GM12878 (cell line): ENCODE data around the gene ARHGAP22.

Experiments
- BHLHE40 ChIP-seq, 2 experiments: fragments of 450-650 bp in 1 of 2; IDR thresholded peaks; 2 replicates each; pipeline ENCODE4 v1.6.1; 2011 to 2017; ENCODE audit warnings: low read depth in 2 of 2, borderline replicate concordance in 1 of 2, improper control_type of control experiment in 1 of 2, low read length in 1 of 2, mild to moderate bottlenecking in 1 of 2
- CBFB ChIP-seq: IDR thresholded peaks from 2 replicates; pipeline ENCODE4 v1.6.1; 2016; ENCODE audit warnings: antibody characterized with exemption, low read depth
- E2F4 ChIP-seq: IDR thresholded peaks from 2 replicates; pipeline ENCODE4 v1.6.1; 2012; ENCODE audit warnings: low read depth, low read length, improper control_type of control experiment
- EP300 ChIP-seq, 2 experiments: fragments of 150-350 bp in 1 of 2; IDR thresholded peaks; 2 replicates each; pipeline ENCODE4 v1.6.1; 2011 to 2012; ENCODE audit warnings: low read depth in 2 of 2, low read length in 2 of 2, borderline replicate concordance in 1 of 2, improper control_type of control experiment in 1 of 2, inconsistent platforms in 1 of 2; ENCODE audit not compliant: control insufficient read depth in 1 of 2
- EZH2 ChIP-seq: IDR thresholded peaks from 2 replicates; pipeline ENCODE4 v1.6.1; 2012; ENCODE audit warnings: low read depth, mild to moderate bottlenecking, control low read depth, inconsistent platforms, low read length, borderline replicate concordance; ENCODE audit not compliant: control insufficient read depth
- IKZF2 ChIP-seq, 2 experiments: fragments of 450-650 bp; IDR thresholded peaks; 2 replicates each; pipeline ENCODE4 v1.6.1; 2017; ENCODE audit warnings: mild to moderate bottlenecking in 2 of 2, moderate library complexity in 2 of 2
- NBN ChIP-seq: fragments of 450-650 bp; IDR thresholded peaks from 2 replicates; pipeline ENCODE4 v1.6.1; 2016
- TAF1 ChIP-seq: IDR thresholded peaks from 2 replicates; pipeline ENCODE4 v1.6.1; 2011; ENCODE audit warnings: mild to moderate bottlenecking, low read depth, low read length, borderline replicate concordance
- TARDBP ChIP-seq: IDR thresholded peaks from 2 replicates; pipeline ENCODE4 v1.6.1; 2016; ENCODE audit warnings: borderline replicate concordance
- ZNF384 ChIP-seq: IDR thresholded peaks from 2 replicates; pipeline ENCODE4 v1.6.1; 2012; ENCODE audit warnings: low read depth, mild to moderate bottlenecking, low read length, improper control_type of control experiment, borderline replicate concordance
- TF ChIP-seq, protein P1 (sequence below), 3 experiments: IDR thresholded peaks in 2 of 3; conservative IDR thresholded peaks in 1 of 3; 2 replicates each; pipeline ENCODE4 v1.5.1; 2011; ENCODE audit warnings: low read depth in 3 of 3, low read length in 3 of 3, mild to moderate bottlenecking in 3 of 3, control low read depth in 2 of 3, moderate library complexity in 2 of 3, inconsistent platforms in 1 of 3, mixed read lengths in 1 of 3; ENCODE audit not compliant: control insufficient read depth in 2 of 3, insufficient read depth in 1 of 3; ENCODE audit errors: extremely low read depth in 1 of 3
- TF ChIP-seq, protein P2 (sequence below): fragments of 450-650 bp; IDR thresholded peaks from 2 replicates; pipeline ENCODE4 v1.6.1; 2017; ENCODE audit warnings: borderline replicate concordance
- TF ChIP-seq, protein P3 (sequence below): fragments of 450-650 bp; IDR thresholded peaks from 2 replicates; pipeline ENCODE4 v1.6.1; 2017; ENCODE audit warnings: mild to moderate bottlenecking

DNA sequence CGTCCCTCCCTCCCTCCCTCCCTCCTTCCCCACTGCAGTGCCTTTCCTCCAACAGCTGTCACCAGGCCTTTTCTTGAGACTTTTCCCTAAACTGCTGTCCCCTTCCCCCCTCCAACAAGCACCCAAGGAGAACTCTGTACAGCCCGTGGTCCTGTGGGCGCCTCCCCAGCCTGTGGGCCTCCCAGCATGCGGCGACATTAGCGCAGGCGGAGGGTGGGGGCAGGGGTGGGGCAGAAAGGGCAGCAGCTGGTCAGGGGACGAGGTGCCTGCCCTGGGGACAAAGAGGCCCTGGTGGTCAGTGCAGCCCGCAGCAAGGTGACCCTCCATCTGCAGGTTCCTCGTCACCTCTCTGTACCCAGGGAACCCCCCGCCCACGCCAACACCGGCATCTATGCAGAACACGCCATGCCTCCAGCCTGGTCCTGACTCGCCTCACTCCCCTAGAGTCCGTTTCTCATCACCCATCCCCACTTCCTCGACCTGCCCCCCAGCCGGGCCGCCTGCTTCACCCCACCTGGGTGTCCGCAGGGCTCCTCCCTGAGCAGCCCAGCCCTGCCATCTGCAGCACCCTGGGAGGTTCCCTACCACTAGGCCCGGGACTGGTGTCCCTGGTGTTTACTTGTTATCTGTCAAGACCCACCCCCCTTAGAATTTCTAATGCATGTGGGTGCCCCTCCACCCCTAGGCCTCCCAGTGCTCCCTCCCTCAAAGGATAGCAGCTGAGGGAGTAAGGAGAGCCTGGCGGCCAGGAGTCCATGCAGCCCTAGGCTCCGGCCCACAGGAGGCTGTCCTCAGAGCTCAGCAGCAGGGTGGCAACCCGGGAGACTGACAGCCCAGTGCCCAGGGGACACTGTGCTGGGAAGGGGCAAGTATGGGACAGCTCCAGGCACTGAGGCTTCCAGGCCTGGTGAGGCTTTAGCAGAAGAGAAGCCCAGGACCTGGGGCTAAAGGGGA, 147.8 kb downstream of the ARHGAP22 start:
- TF ChIP-seq EP300 (IDR thresholded peaks at IDR 0.05; ENCODE audit: borderline replicate concordance in 1 of 2, control insufficient read depth in 1 of 2, low read depth in 2 of 2, low read length in 2 of 2) (no peak), IKZF2 (IDR thresholded peaks at IDR 0.05) (no peak), ZNF384 (no peak), TAF1 (no peak), E2F4 (no peak), TARDBP (no peak), CBFB (no peak), EZH2 (no peak), BHLHE40 (IDR thresholded peaks at IDR 0.05; ENCODE audit: borderline replicate concordance in 1 of 2, low read depth in 2 of 2, low read length in 1 of 2) (no peak), NBN (no peak)
- TF ChIP-seq, protein P1, sequence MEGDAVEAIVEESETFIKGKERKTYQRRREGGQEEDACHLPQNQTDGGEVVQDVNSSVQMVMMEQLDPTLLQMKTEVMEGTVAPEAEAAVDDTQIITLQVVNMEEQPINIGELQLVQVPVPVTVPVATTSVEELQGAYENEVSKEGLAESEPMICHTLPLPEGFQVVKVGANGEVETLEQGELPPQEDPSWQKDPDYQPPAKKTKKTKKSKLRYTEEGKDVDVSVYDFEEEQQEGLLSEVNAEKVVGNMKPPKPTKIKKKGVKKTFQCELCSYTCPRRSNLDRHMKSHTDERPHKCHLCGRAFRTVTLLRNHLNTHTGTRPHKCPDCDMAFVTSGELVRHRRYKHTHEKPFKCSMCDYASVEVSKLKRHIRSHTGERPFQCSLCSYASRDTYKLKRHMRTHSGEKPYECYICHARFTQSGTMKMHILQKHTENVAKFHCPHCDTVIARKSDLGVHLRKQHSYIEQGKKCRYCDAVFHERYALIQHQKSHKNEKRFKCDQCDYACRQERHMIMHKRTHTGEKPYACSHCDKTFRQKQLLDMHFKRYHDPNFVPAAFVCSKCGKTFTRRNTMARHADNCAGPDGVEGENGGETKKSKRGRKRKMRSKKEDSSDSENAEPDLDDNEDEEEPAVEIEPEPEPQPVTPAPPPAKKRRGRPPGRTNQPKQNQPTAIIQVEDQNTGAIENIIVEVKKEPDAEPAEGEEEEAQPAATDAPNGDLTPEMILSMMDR (IDR thresholded peaks at IDR 0.05 in 2 of 3, conservative IDR thresholded peaks at IDR 0.05 in 1 of 3; ENCODE audit: control insufficient read depth in 2 of 3, extremely low read depth in 1 of 3, insufficient read depth in 1 of 3, low read depth in 3 of 3, low read length in 3 of 3) = no peak
- TF ChIP-seq, protein P2, sequence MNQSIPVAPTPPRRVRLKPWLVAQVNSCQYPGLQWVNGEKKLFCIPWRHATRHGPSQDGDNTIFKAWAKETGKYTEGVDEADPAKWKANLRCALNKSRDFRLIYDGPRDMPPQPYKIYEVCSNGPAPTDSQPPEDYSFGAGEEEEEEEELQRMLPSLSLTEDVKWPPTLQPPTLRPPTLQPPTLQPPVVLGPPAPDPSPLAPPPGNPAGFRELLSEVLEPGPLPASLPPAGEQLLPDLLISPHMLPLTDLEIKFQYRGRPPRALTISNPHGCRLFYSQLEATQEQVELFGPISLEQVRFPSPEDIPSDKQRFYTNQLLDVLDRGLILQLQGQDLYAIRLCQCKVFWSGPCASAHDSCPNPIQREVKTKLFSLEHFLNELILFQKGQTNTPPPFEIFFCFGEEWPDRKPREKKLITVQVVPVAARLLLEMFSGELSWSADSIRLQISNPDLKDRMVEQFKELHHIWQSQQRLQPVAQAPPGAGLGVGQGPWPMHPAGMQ = no peak
- TF ChIP-seq, protein P3, sequence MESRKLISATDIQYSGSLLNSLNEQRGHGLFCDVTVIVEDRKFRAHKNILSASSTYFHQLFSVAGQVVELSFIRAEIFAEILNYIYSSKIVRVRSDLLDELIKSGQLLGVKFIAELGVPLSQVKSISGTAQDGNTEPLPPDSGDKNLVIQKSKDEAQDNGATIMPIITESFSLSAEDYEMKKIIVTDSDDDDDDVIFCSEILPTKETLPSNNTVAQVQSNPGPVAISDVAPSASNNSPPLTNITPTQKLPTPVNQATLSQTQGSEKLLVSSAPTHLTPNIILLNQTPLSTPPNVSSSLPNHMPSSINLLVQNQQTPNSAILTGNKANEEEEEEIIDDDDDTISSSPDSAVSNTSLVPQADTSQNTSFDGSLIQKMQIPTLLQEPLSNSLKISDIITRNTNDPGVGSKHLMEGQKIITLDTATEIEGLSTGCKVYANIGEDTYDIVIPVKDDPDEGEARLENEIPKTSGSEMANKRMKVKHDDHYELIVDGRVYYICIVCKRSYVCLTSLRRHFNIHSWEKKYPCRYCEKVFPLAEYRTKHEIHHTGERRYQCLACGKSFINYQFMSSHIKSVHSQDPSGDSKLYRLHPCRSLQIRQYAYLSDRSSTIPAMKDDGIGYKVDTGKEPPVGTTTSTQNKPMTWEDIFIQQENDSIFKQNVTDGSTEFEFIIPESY = no peak
